SK-N-MC (cell line): Measurements from ENCODE around the gene GPR156.

Experiments used
- EZH2 ChIP-seq: fragments of 200-600 bp; sonication (generic); IDR thresholded peaks from one replicate; pipeline ENCODE4 v1.6.1; 2017; ENCODE audit warnings: antibody characterized with exemption
- POLR2AphosphoS5 ChIP-seq: IDR thresholded peaks from 2 replicates; pipeline ENCODE4 v1.6.1; 2012; ENCODE audit warnings: mild to moderate bottlenecking, low read depth, low read length, borderline replicate concordance

DNA sequence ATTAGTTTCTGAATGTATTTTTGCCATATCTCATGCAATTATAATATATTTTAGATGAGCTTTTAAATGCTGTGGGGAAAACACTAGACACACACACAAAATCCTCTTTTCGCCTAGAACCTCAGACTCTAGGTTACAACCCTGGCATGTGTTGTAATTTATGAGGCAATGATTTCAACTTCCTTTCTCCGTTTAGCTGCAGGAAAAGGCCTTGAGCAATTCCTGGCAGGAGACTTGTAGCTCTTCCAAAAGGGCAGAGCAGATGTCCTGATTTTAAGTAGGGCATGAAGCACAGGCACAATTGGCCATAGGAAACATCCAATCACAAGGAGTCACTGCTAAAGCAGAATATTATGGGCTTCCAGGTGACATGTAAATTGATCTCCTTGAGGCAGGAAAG is 82.0 kb downstream of the GPR156 start:
- TF ChIP-seq EZH2 (no peak), POLR2AphosphoS5 (peak; percentile 74)
